Measurements from ENCODE around the gene SECTM1.
"Not testable (repeated sequence)": the region's sequence is repeated elsewhere in the genome, so short reads cannot be mapped to it uniquely, and the experiment has no call there.

The SECTM1 gene

GRCh38 chr17:82376042-82376730 lies 42.6 kb upstream of the SECTM1 start:
- in situ Hi-C loops (cut with MboI; ENCODE audit: low sequenced_read_pairs, unreplicated experiment) = no loop called here
- TF ChIP-seq CTCF (IDR thresholded peaks at IDR 0.05; ENCODE audit: borderline replicate concordance, control extremely low read depth, extremely low read depth, insufficient read depth, missing control alignments) = no peak
- no peak for DNase-seq (ENCODE audit: low spot score)

- TF ChIP-seq CTCF (IDR thresholded peaks at IDR 0.05; ENCODE audit: borderline replicate concordance, control extremely low read depth, extremely low read depth, insufficient read depth, missing control alignments) = no peak
- in situ Hi-C loops (cut with MboI; ENCODE audit: low sequenced_read_pairs, unreplicated experiment) = no loop called here
- no peak for DNase-seq (ENCODE audit: low spot score)
Measured at GRCh38 chr17:82375359-82376041, 41.9 kb upstream of the SECTM1 start.

GRCh38 chr17:82374626-82375331 lies 41.2 kb upstream of the SECTM1 start:
- no peak for TF ChIP-seq CTCF (IDR thresholded peaks at IDR 0.05; ENCODE audit: borderline replicate concordance, control extremely low read depth, extremely low read depth, insufficient read depth, missing control alignments)
- DNase-seq (ENCODE audit: low spot score) = no peak
- in situ Hi-C loops (cut with MboI; ENCODE audit: low sequenced_read_pairs, unreplicated experiment) = no loop called here

- no peak for DNase-seq (ENCODE audit: low spot score)
- TF ChIP-seq CTCF (IDR thresholded peaks at IDR 0.05; ENCODE audit: borderline replicate concordance, control extremely low read depth, extremely low read depth, insufficient read depth, missing control alignments) = no peak
- in situ Hi-C loops (cut with MboI; ENCODE audit: low sequenced_read_pairs, unreplicated experiment) = no loop called here
Measured at GRCh38 chr17:82373731-82374625, 40.4 kb upstream of the SECTM1 start.

- in situ Hi-C loops (cut with MboI; ENCODE audit: low sequenced_read_pairs, unreplicated experiment); DNase-seq (ENCODE audit: low spot score): not testable (repeated sequence)
Measured at GRCh38 chr17:82373072-82373452, 39.5 kb upstream of the SECTM1 start.

- TF ChIP-seq CTCF (IDR thresholded peaks at IDR 0.05; ENCODE audit: borderline replicate concordance, control extremely low read depth, extremely low read depth, insufficient read depth, missing control alignments) = no peak
- in situ Hi-C loops (cut with MboI; ENCODE audit: low sequenced_read_pairs, unreplicated experiment) = no loop called here
- no peak for DNase-seq (ENCODE audit: low spot score)
Measured at GRCh38 chr17:82372249-82373071, 38.9 kb upstream of the SECTM1 start.
